ENCODE data around the gene RNASET2.

RNASET2 gene

GRCh38 chr6:166970091-166970490 lies 13.7 kb upstream of the RNASET2 start:
- Histone ChIP-seq H3K4ac (ENCODE audit: low read length) (no peak overlapping the region), H3K4me2 (ENCODE audit: insufficient read depth, low read length, poor library complexity, severe bottlenecking) (no peak overlapping the region), H3K14ac (ENCODE audit: low read length) (no peak overlapping the region), H2BK5ac (ENCODE audit: low read length) (no peak overlapping the region), H4K91ac (ENCODE audit: low read depth, low read length, poor library complexity) (no peak overlapping the region), H2BK15ac (ENCODE audit: low read length) (no peak overlapping the region), H2AK5ac (ENCODE audit: low read depth, low read length) (no peak overlapping the region), H3K23ac (ENCODE audit: low read depth, low read length, poor library complexity) (no peak overlapping the region), H2BK120ac (ENCODE audit: low read depth, low read length) (no peak overlapping the region), H3K9ac (ENCODE audit: low read depth, low read length, poor library complexity) (no peak overlapping the region), H3K27me3 (ENCODE audit: control insufficient read depth in 3 of 3, insufficient read depth in 3 of 3, low read depth in 1 of 3, low read length in 3 of 3) (no peaks in the 10 kb centered on the region), H3K9me3 (replicated peaks in 1 of 2; ENCODE audit: control insufficient read depth in 2 of 2, insufficient read depth in 1 of 2, low read depth in 1 of 2, low read length in 2 of 2) (peaks cover 11 to 12% of the 10 kb centered on the region in 2 donors), H3K36me3 (replicated peaks in 1 of 2; ENCODE audit: control insufficient read depth in 2 of 2, insufficient read depth in 2 of 2, low read length in 2 of 2) (peaks cover 4 to 12% of the 10 kb centered on the region in 2 donors), H3K27ac (replicated peaks; ENCODE audit: low read length) (no peak overlapping the region), H3K79me1 (ENCODE audit: low read depth, low read length) (no peaks in the 10 kb centered on the region), H4K8ac (ENCODE audit: low read depth, low read length) (no peak overlapping the region), H2BK12ac (ENCODE audit: low read length) (no peak overlapping the region), H3K4me3 (ENCODE audit: low read length in 2 of 2) (no peak overlapping the region), H2AFZ (ENCODE audit: low read length) (no peak overlapping the region), H3K4me1 (ENCODE audit: control insufficient read depth in 2 of 2, insufficient read depth in 1 of 2, low read depth in 1 of 2, low read length in 2 of 2) (no peaks in the 10 kb centered on the region), H3K18ac (ENCODE audit: low read length) (no peak overlapping the region)
- no peak for DNase-seq (ENCODE audit: low spot score)

- peaks cover 11 to 12% of the 10 kb centered on the region in 2 donors for H3K9me3 ChIP-seq (replicated peaks in 1 of 2; ENCODE audit: control insufficient read depth in 2 of 2, insufficient read depth in 1 of 2, low read depth in 1 of 2, low read length in 2 of 2)
- peaks cover 4 to 12% of the 10 kb centered on the region in 2 donors for H3K36me3 ChIP-seq (replicated peaks in 1 of 2; ENCODE audit: control insufficient read depth in 2 of 2, insufficient read depth in 2 of 2, low read length in 2 of 2)
- H2BK120ac ChIP-seq (ENCODE audit: low read depth, low read length), result no peak overlapping the region
- no peak overlapping the region for H2AK5ac ChIP-seq (ENCODE audit: low read depth, low read length)
- no peak overlapping the region for H3K27ac ChIP-seq (replicated peaks; ENCODE audit: low read length)
- no peak overlapping the region for H2AFZ ChIP-seq (ENCODE audit: low read length)
- no peaks in the 10 kb centered on the region for H3K79me1 ChIP-seq (ENCODE audit: low read depth, low read length)
- H2BK12ac ChIP-seq (ENCODE audit: low read length), result no peak overlapping the region
- no peak overlapping the region for H3K14ac ChIP-seq (ENCODE audit: low read length)
- H3K4me3 ChIP-seq (ENCODE audit: low read length in 2 of 2), result no peak overlapping the region
- H3K18ac ChIP-seq (ENCODE audit: low read length), result no peak overlapping the region
- H2BK15ac ChIP-seq (ENCODE audit: low read length), result no peak overlapping the region
- H4K91ac ChIP-seq (ENCODE audit: low read depth, low read length, poor library complexity), result no peak overlapping the region
- no peak overlapping the region for H3K4me2 ChIP-seq (ENCODE audit: insufficient read depth, low read length, poor library complexity, severe bottlenecking)
- DNase-seq (ENCODE audit: low spot score), result no peak
- no CpG with 5 or more reads among the region's 8 CpGs for WGBS, 2 donors (ENCODE audit: extremely low coverage in 2 of 2, insufficient read length in 2 of 2, insufficient replicate concordance in 1 of 2)
- no peaks in the 10 kb centered on the region for H3K4me1 ChIP-seq (ENCODE audit: control insufficient read depth in 2 of 2, insufficient read depth in 1 of 2, low read depth in 1 of 2, low read length in 2 of 2)
- H3K9ac ChIP-seq (ENCODE audit: low read depth, low read length, poor library complexity), result no peak overlapping the region
- no peak overlapping the region for H3K23ac ChIP-seq (ENCODE audit: low read depth, low read length, poor library complexity)
- H2BK5ac ChIP-seq (ENCODE audit: low read length), result no peak overlapping the region
- no peak overlapping the region for H3K4ac ChIP-seq (ENCODE audit: low read length)
- no peaks in the 10 kb centered on the region for H3K27me3 ChIP-seq (ENCODE audit: control insufficient read depth in 3 of 3, insufficient read depth in 3 of 3, low read depth in 1 of 3, low read length in 3 of 3)
- no peak overlapping the region for H4K8ac ChIP-seq (ENCODE audit: low read depth, low read length)
Measured at GRCh38 chr6:166969390-166970002, 13.1 kb upstream of the RNASET2 start.

GRCh38 chr6:166966268-166966667 lies 9.9 kb upstream of the RNASET2 start:
- Histone ChIP-seq H2BK15ac (ENCODE audit: low read length) (no peak overlapping the region), H3K4me1 (ENCODE audit: control insufficient read depth in 2 of 2, insufficient read depth in 1 of 2, low read depth in 1 of 2, low read length in 2 of 2) (no peaks in the 10 kb centered on the region), H2BK12ac (ENCODE audit: low read length) (no peak overlapping the region), H4K91ac (ENCODE audit: low read depth, low read length, poor library complexity) (no peak overlapping the region), H4K8ac (ENCODE audit: low read depth, low read length) (no peak overlapping the region), H3K27ac (replicated peaks; ENCODE audit: low read length) (no peak overlapping the region), H2BK5ac (ENCODE audit: low read length) (no peak overlapping the region), H3K4ac (ENCODE audit: low read length) (no peak overlapping the region), H2AFZ (ENCODE audit: low read length) (no peak overlapping the region), H3K4me3 (ENCODE audit: low read length in 2 of 2) (no peak overlapping the region), H3K18ac (ENCODE audit: low read length) (no peak overlapping the region), H3K4me2 (ENCODE audit: insufficient read depth, low read length, poor library complexity, severe bottlenecking) (no peak overlapping the region), H3K27me3 (ENCODE audit: control insufficient read depth in 3 of 3, insufficient read depth in 3 of 3, low read depth in 1 of 3, low read length in 3 of 3) (no peaks in the 10 kb centered on the region), H3K9ac (ENCODE audit: low read depth, low read length, poor library complexity) (no peak overlapping the region), H3K23ac (ENCODE audit: low read depth, low read length, poor library complexity) (no peak overlapping the region), H2BK120ac (ENCODE audit: low read depth, low read length) (no peak overlapping the region), H3K36me3 (replicated peaks in 1 of 2; ENCODE audit: control insufficient read depth in 2 of 2, insufficient read depth in 2 of 2, low read length in 2 of 2) (peaks cover 0 to 2% of the 10 kb centered on the region in 2 donors), H2AK5ac (ENCODE audit: low read depth, low read length) (no peak overlapping the region), H3K9me3 (replicated peaks in 1 of 2; ENCODE audit: control insufficient read depth in 2 of 2, insufficient read depth in 1 of 2, low read depth in 1 of 2, low read length in 2 of 2) (peaks cover 11% of the 10 kb centered on the region in 2 donors), H3K79me1 (ENCODE audit: low read depth, low read length) (no peaks in the 10 kb centered on the region), H3K14ac (ENCODE audit: low read length) (no peak overlapping the region)
- no CpG with 5 or more reads among the region's 2 CpGs for WGBS, 2 donors (ENCODE audit: extremely low coverage in 2 of 2, insufficient read length in 2 of 2, insufficient replicate concordance in 1 of 2)
- DNase-seq (ENCODE audit: low spot score), result no peak

- Histone ChIP-seq H3K18ac (ENCODE audit: low read length) (no peak overlapping the region), H3K4me1 (ENCODE audit: control insufficient read depth in 2 of 2, insufficient read depth in 1 of 2, low read depth in 1 of 2, low read length in 2 of 2) (peaks cover 3 to 4% of the 10 kb centered on the region in 2 donors), H2AK5ac (ENCODE audit: low read depth, low read length) (no peak overlapping the region), H4K8ac (ENCODE audit: low read depth, low read length) (no peak overlapping the region), H2BK120ac (ENCODE audit: low read depth, low read length) (no peak overlapping the region), H4K91ac (ENCODE audit: low read depth, low read length, poor library complexity) (no peak overlapping the region), H2BK15ac (ENCODE audit: low read length) (no peak overlapping the region), H3K27ac (replicated peaks; ENCODE audit: low read length) (no peak overlapping the region), H3K4ac (ENCODE audit: low read length) (no peak overlapping the region), H3K36me3 (replicated peaks in 1 of 2; ENCODE audit: control insufficient read depth in 2 of 2, insufficient read depth in 2 of 2, low read length in 2 of 2) (no peaks in the 10 kb centered on the region), H2BK5ac (ENCODE audit: low read length) (no peak overlapping the region), H2BK12ac (ENCODE audit: low read length) (no peak overlapping the region), H2AFZ (ENCODE audit: low read length) (no peak overlapping the region), H3K9ac (ENCODE audit: low read depth, low read length, poor library complexity) (no peak overlapping the region), H3K4me3 (ENCODE audit: low read length in 2 of 2) (no peak overlapping the region), H3K79me1 (ENCODE audit: low read depth, low read length) (peaks cover 2% of the 10 kb centered on the region), H3K23ac (ENCODE audit: low read depth, low read length, poor library complexity) (no peak overlapping the region), H3K27me3 (ENCODE audit: control insufficient read depth in 3 of 3, insufficient read depth in 3 of 3, low read depth in 1 of 3, low read length in 3 of 3) (no peaks in the 10 kb centered on the region), H3K4me2 (ENCODE audit: insufficient read depth, low read length, poor library complexity, severe bottlenecking) (no peak overlapping the region), H3K9me3 (replicated peaks in 1 of 2; ENCODE audit: control insufficient read depth in 2 of 2, insufficient read depth in 1 of 2, low read depth in 1 of 2, low read length in 2 of 2) (no peaks in the 10 kb centered on the region), H3K14ac (ENCODE audit: low read length) (no peak overlapping the region)
- no peak for DNase-seq (ENCODE audit: low spot score)
- WGBS, 2 donors (ENCODE audit: extremely low coverage in 2 of 2, insufficient read length in 2 of 2, insufficient replicate concordance in 1 of 2), result no CpG with 5 or more reads among the region's 3 CpGs
Measured at GRCh38 chr6:166960609-166960978, 4.2 kb upstream of the RNASET2 start.
